SH-SY5Y (cell line): ENCODE results near the gene RELT.

ENCODE experiments used
- GATA2 ChIP-seq: IDR thresholded peaks from 2 replicates; pipeline ENCODE4 v1.6.1; 2011; ENCODE audit warnings: mild to moderate bottlenecking, low read depth, low read length
- GATA3 ChIP-seq: IDR thresholded peaks from 2 replicates; pipeline ENCODE4 v1.6.1; 2011; ENCODE audit warnings: low read depth, mild to moderate bottlenecking, low read length, moderate library complexity

- TF ChIP-seq GATA2 (no peak), GATA3 (no peak)
These were observed 23.4 kb downstream of the RELT start for GRCh38 chr11:73399636-73400035.
